Testis (tissue), 3 donors: ENCODE measurements around the gene VCAM1. TPM values are rescaled to one million over a fixed set of nuclear protein-coding genes. Genes with fewer than 3 reads are reported as not detected.

Experiments used
- DNase-seq: peaks from one replicate; pipeline ENCODE4 v3.0.0-alpha.2; 2019
- H3K27ac ChIP-seq, 2 donors: fragments of 200-600 bp; sonication (generic); one replicate each; pipeline ENCODE4 v1.5.1; 2019
- H3K27me3 ChIP-seq: fragments of 200-600 bp; sonication (generic); one replicate; pipeline ENCODE4 v1.5.1; 2019
- H3K36me3 ChIP-seq: fragments of 200-600 bp; sonication (generic); one replicate; pipeline ENCODE4 v1.5.1; 2017; ENCODE audit warnings: low read depth; ENCODE audit errors: missing control alignments
- H3K4me1 ChIP-seq: fragments of 200-600 bp; sonication (generic); one replicate; pipeline ENCODE4 v1.5.1; 2019
- H3K4me3 ChIP-seq, 2 donors: fragments of 200-600 bp; sonication (generic); one replicate each; pipeline ENCODE4 v1.5.1; 2017 to 2019
- H3K9me3 ChIP-seq: fragments of 200-600 bp; sonication (generic); one replicate; pipeline ENCODE4 v1.5.1; 2017
- CTCF ChIP-seq, 3 experiments: fragments of 450-650 bp in 2 of 3; fragments of 200-600 bp in 1 of 3; sonication (generic) in 1 of 3; IDR thresholded peaks; one replicate each; pipeline ENCODE4 v1.5.1; 2016 to 2019; ENCODE audit warnings: antibody characterized with exemption in 3 of 3, mild to moderate bottlenecking in 2 of 3, moderate library complexity in 1 of 3
- POLR2A ChIP-seq: fragments of 450-650 bp; IDR thresholded peaks from one replicate; pipeline ENCODE4 v1.6.1; 2017; ENCODE audit warnings: antibody characterized with exemption, mild to moderate bottlenecking, moderate library complexity
- WGBS, 2 donors: methylation state at CpG; one replicate each; pipeline ENCODE4 v1.1.5; 2018; 5-methylcytosine and 5-hydroxymethylcytosine counted together
- intact Hi-C: fragments of 100-400 bp; cut with DNase I; formaldehyde crosslinking; loops from one replicate; pipeline ENCODE4 v1.15.1; 2023; ENCODE audit warnings: low total_unique reads
- polyA plus RNA-seq: library from polyadenylated mRNA; stranded (reverse); fragments of 350-450 nt; fragmentation: Illumina TruSeq; extraction: RNeasy Lipid Tissue Mini Kit (QIAGEN cat#74804); gene quantifications from one replicate; pipeline ENCODE4 v1.2.3, GENCODE V29; 2014; ENCODE audit warnings: low read depth, low replicate concordance; ENCODE audit not compliant: insufficient read depth
- total RNA-seq, 2 donors: library from RNA; depleted of rRNA; stranded (reverse); fragments of >200 nt; gene quantifications; one replicate each; pipeline ENCODE4 v1.2.3, GENCODE V29; 2016

Gene VCAM1
- total and polyA plus RNA-seq, 3 donors from 2014 or later, result 4.1 to 11.7 (median 8.6) TPM

GRCh38 chr1:100786870-100787269, 67.3 kb downstream of the VCAM1 start:
- no peaks in the 10 kb centered on the region for H3K4me1 ChIP-seq
- intact Hi-C loops, result no loop called here

More at GRCh38 chr1:100786870-100787269, 67.3 kb downstream of the VCAM1 start:
- Histone ChIP-seq H3K36me3 (no peaks in the 10 kb centered on the region), H3K27me3 (no peaks in the 10 kb centered on the region), H3K27ac (no peak overlapping the region), H3K4me3 (no peak overlapping the region), H3K9me3 (no peaks in the 10 kb centered on the region)
- WGBS, 2 donors, result 85 to 91% methylated on average over 2 of the region's 2 CpGs
- no peak for DNase-seq
- TF ChIP-seq POLR2A (no peak), CTCF (IDR thresholded peaks at IDR 0.05) (no peak)

Other genes starting within 250 kb of the VCAM1 start
- gene GPR88, start 181.6 kb upstream of the VCAM1 start, total RNA-seq, result under 1 TPM; 0.24 to 0.50 TPM
- not detected for gene GPR88, start 181.6 kb upstream of the VCAM1 start, polyA plus RNA-seq
- gene EXTL2, start 175.1 kb downstream of the VCAM1 start, total RNA-seq, result 10 to 100 TPM; 12.8 to 16.9 TPM
- 16.1 TPM for gene EXTL2, start 175.1 kb downstream of the VCAM1 start, polyA plus RNA-seq
- 10 to 100 TPM; 14.1 to 14.7 TPM for gene SLC30A7, start 176.3 kb downstream of the VCAM1 start, total RNA-seq
- gene SLC30A7, start 176.3 kb downstream of the VCAM1 start, polyA plus RNA-seq, result 7.1 TPM